Karpas-422 (cell line): ENCODE results near the gene IFT22. TPM values are rescaled to one million over a fixed set of nuclear protein-coding genes. Genes with fewer than 3 reads are reported as not detected.

Experiments
- small RNA-seq: library from RNA; depleted of rRNA; stranded (forward); fragments of <200 nt; gene quantifications from one replicate; pipeline ENCODE3, GENCODE V24; 2014
- total RNA-seq: library from RNA; depleted of rRNA; stranded (reverse); fragments of >200 nt; shearing (Covaris generic); gene quantifications from 2 replicates; pipeline ENCODE4 v1.2.3, GENCODE V29; 2014; ENCODE audit warnings: low replicate concordance; rRNA removed

The IFT22 gene
- total RNA-seq, 1 experiment from 2014 or later, result 39.1 TPM

Small RNAs within 50 kb of the gene (small RNA-seq; reads per million reads assigned to genes)
- gene RNU6-1104P, result not detected

Other genes with a start within 250 kb of the IFT22 start
- 8.1 and 14.0 TPM in 2 replicates for gene TRIM56, start 236.3 kb downstream of the IFT22 start, total RNA-seq
- gene SERPINE1, start 194.7 kb downstream of the IFT22 start, total RNA-seq, result not detected in 2 replicates
- gene AP1S1, start 167.3 kb downstream of the IFT22 start, total RNA-seq, result 150 and 256 TPM in 2 replicates
- 0.86 and 1.4 TPM in 2 replicates for gene VGF, start 156.2 kb downstream of the IFT22 start, total RNA-seq
- not detected in 2 replicates for gene NAT16, start 141.5 kb downstream of the IFT22 start, total RNA-seq
- not detected in 2 replicates for gene MOGAT3, start 120.8 kb downstream of the IFT22 start, total RNA-seq
- gene PLOD3, start 104.2 kb downstream of the IFT22 start, total RNA-seq, result 11.1 and 20.5 TPM in 2 replicates
- 50.9 and 116 TPM in 2 replicates for gene ZNHIT1, start 103.6 kb downstream of the IFT22 start, total RNA-seq
- 12.2 and 13.7 TPM in 2 replicates for gene CLDN15, start 84.0 kb downstream of the IFT22 start, total RNA-seq
- gene FIS1, start 76.7 kb downstream of the IFT22 start, total RNA-seq, result 104 and 210 TPM in 2 replicates
- gene COL26A1, start 41.1 kb upstream of the IFT22 start, total RNA-seq, result not detected in 2 replicates